HepG2 (cell line): ENCODE results near the gene ATE1. TPM values are rescaled to one million over a fixed set of nuclear protein-coding genes. Genes with fewer than 3 reads are reported as not detected.

Experiments
- ATAC-seq: fragments of 200-7000 bp; cut with Tn5 transposase; 3 replicates; pipeline ENCODE4 v1.9.1; 2020; ENCODE audit warnings: mild to moderate bottlenecking, moderate library complexity
- BruUV-seq: library from RNA; stranded (reverse); fragments of 400-500 nt; replicated peaks from 2 replicates; lab custom pipeline; 2021; lab: Mats Ljungman, UMichigan
- CTCF ChIA-PET: fragments of 300-600 bp; formaldehyde crosslinking; extraction: SDS; loops from one replicate; lab custom pipeline; 2021; ENCODE audit warnings: low total read pairs, inconsistent platforms, low intra/inter-chr PET ratio; lab: Yijun Ruan, JAX
- POLR2A ChIA-PET: fragments of 350-600 bp; sonication (Branson Sonifier 250); formaldehyde crosslinking; loops from one replicate; lab custom pipeline; 2020; ENCODE audit warnings: antibody characterized with exemption, inconsistent platforms; lab: Yijun Ruan, JAX
- DNase-seq: peaks from one replicate; pipeline ENCODE4 v3.0.0-alpha.2; 2015; ENCODE audit warnings: low spot score
- FAIRE-seq: peaks from 3 replicates; lab custom pipeline; 2011; peaks lifted over from hg19 to GRCh38; lab: Jason Lieb, UNC
- H2AFZ ChIP-seq: one replicate; pipeline ENCODE4 v1.6.1; 2011; ENCODE audit warnings: low read length, inconsistent platforms
- H3K27ac ChIP-seq: fragments of 300-600 bp; 3 replicates; pipeline ENCODE4 v1.8.0; 2011; ENCODE audit warnings: mixed run types, mild to moderate bottlenecking, mixed read lengths, low read length, inconsistent platforms; ENCODE audit not compliant: insufficient read depth; ENCODE audit errors: extremely low read length
- H3K27me3 ChIP-seq, 2 experiments: fragments of 200-600 bp in 1 of 2; 2 replicates in 1 of 2; 3 replicates in 1 of 2; pipeline versions ENCODE4 v1.6.0 to v1.8.0; 2011; ENCODE audit warnings: low read length in 2 of 2, mild to moderate bottlenecking in 2 of 2, moderate library complexity in 2 of 2, inconsistent platforms in 1 of 2; ENCODE audit not compliant: insufficient read depth in 2 of 2, control insufficient read depth in 1 of 2
- H3K36me3 ChIP-seq, 2 experiments: fragments of 200-600 bp in 1 of 2; replicated peaks in 1 of 2; 2 replicates in 1 of 2; 3 replicates in 1 of 2; pipeline versions ENCODE4 v1.5.1 to v1.8.0; 2011; ENCODE audit warnings: low read length in 2 of 2, inconsistent platforms in 1 of 2; ENCODE audit not compliant: insufficient read depth in 2 of 2, control insufficient read depth in 1 of 2
- H3K4me1 ChIP-seq: 2 replicates; pipeline ENCODE4 v1.5.1; 2012; ENCODE audit warnings: low read length, inconsistent platforms; ENCODE audit not compliant: insufficient read depth
- H3K4me2 ChIP-seq: 2 replicates; pipeline ENCODE4 v1.6.0; 2011; ENCODE audit warnings: low read depth, low read length, inconsistent platforms
- H3K4me3 ChIP-seq, 3 experiments: fragments of 200-600 bp in 1 of 3; sonication (generic), shearing (Covaris generic) in 1 of 3; replicated peaks in 1 of 3; 2 replicates each; pipeline ENCODE4 v1.5.1; 2011 to 2016; ENCODE audit warnings: low read length in 3 of 3, inconsistent platforms in 2 of 3, low read depth in 2 of 3, mild to moderate bottlenecking in 2 of 3, control low read depth in 1 of 3, mixed read lengths in 1 of 3; ENCODE audit not compliant: insufficient read depth in 1 of 3
- H3K79me2 ChIP-seq: one replicate; pipeline ENCODE4 v1.6.1; 2011; ENCODE audit warnings: low read length, inconsistent platforms; ENCODE audit not compliant: insufficient read depth
- H3K9ac ChIP-seq: 2 replicates; pipeline ENCODE4 v1.6.0; 2011; ENCODE audit warnings: mild to moderate bottlenecking, low read depth, low read length, inconsistent platforms; ENCODE audit not compliant: insufficient read depth
- H3K9me3 ChIP-seq: 2 replicates; pipeline ENCODE4 v1.5.1; 2012; ENCODE audit warnings: mild to moderate bottlenecking, low read length
- H4K20me1 ChIP-seq: 2 replicates; pipeline ENCODE4 v1.6.0; 2011; ENCODE audit warnings: inconsistent platforms, mild to moderate bottlenecking, low read length, moderate library complexity; ENCODE audit not compliant: insufficient read depth
- NR3C1 ChIP-seq: sonication (generic); formaldehyde crosslinking; IDR thresholded peaks from 2 replicates; pipeline ENCODE4 v1.4.0; 2020; ENCODE audit warnings: missing genetic modification reagents
- RARG ChIP-seq: sonication (generic); formaldehyde crosslinking; IDR thresholded peaks from 2 replicates; pipeline ENCODE4 v1.4.0; 2020; ENCODE audit warnings: low read depth, mild to moderate bottlenecking, missing genetic modification reagents
- ZNF605 ChIP-seq: sonication (generic); formaldehyde crosslinking; IDR thresholded peaks from 2 replicates; pipeline ENCODE4 v1.8.0; 2022; ENCODE audit warnings: mild to moderate bottlenecking, missing genetic modification reagents
- WGBS: methylation state at CpG from one replicate; pipeline ENCODE4 v1.1.6; 2017; ENCODE audit warnings: low lambda C conversion rate; 5-methylcytosine and 5-hydroxymethylcytosine counted together
- in situ Hi-C: cut with HindIII; loops from 2 replicates; pipeline ENCODE4 v1.10.0; 2017; ENCODE audit warnings: low pct_unique_long_range_greater_than_20kb; ENCODE audit not compliant: extremely low pct_ligation_motif_present
- intact Hi-C: fragments of 100-400 bp; cut with micrococcal nuclease; formaldehyde crosslinking; loops from one replicate; pipeline ENCODE4 v1.10.0; 2022; ENCODE audit not compliant: unreplicated experiment
- polyA plus RNA-seq, 8 experiments: library from polyadenylated mRNA; depleted of rRNA in 3 of 8; stranded (reverse) in 7 of 8; unstranded in 1 of 8; fragments of >200 nt; fragmentation: Illumina TruSeq in 4 of 8; extraction: Trizol in 4 of 8; gene quantifications; 2 replicates each; pipeline versions ENCODE4 v1.2.1 to v1.2.3, GENCODE V29; 2011 to 2016; ENCODE audit warnings: low read depth in 4 of 8, missing spikeins in 1 of 8, mixed read lengths in 1 of 8; ENCODE audit not compliant: insufficient read depth in 1 of 8
- total RNA-seq, 5 experiments: library from RNA; depleted of rRNA; stranded (reverse); fragments of >200 nt; fragmentation: Illumina TruSeq; extraction: Trizol; gene quantifications; 2 replicates each; pipeline ENCODE4 v1.2.3, GENCODE V29; 2016; ENCODE audit warnings: low read depth in 1 of 5
- TF ChIP-seq, protein P1 (sequence below): sonication (generic); formaldehyde crosslinking; IDR thresholded peaks from 2 replicates; pipeline ENCODE4 v1.4.0; 2020; ENCODE audit warnings: missing genetic modification reagents

ATE1 gene
- total and polyA plus RNA-seq, 2 of the 13 experiments (the other 11 are each of a cell fraction or from before 2014, with no cell fraction given): 17.5 to 42.2 TPM

DNA sequence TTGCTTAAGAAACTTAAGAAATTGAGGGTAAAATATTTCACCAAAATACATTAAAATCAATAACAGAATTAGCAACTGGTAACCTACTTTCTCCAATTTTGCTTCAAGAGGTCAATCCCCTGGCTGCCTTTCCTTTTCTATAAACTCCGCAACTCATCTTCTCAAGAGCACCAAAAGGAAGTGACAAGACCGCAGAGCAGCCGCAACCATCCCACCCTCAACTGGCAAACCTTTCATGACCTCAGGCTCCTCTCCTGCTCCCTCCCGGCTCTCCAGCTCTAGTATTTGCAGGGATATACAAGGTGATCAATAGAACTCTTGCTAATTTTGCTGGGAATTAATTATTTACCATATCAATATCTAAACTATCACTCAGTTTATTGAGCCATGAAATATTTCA lies 88.9 kb downstream of the ATE1 start:
- DNase-seq (no peak), ATAC-seq (no peak), FAIRE-seq (no peak)
- Histone ChIP-seq H3K9ac (no peak overlapping the region), H3K27me3 (no peaks in the 10 kb centered on the region), H3K9me3 (no peaks in the 10 kb centered on the region), H3K27ac (no peak overlapping the region), H3K4me2 (no peak overlapping the region), H2AFZ (no peak overlapping the region), H3K36me3 (peaks cover 8 to 29% of the 10 kb centered on the region in 2 experiments; a peak in 4 of 5 replicates), H3K4me3 (no peak overlapping the region), H4K20me1 (peaks cover 17% of the 10 kb centered on the region), H3K4me1 (peaks cover 21% of the 10 kb centered on the region), H3K79me2 (peaks cover 5% of the 10 kb centered on the region)
- ChIA-PET POLR2A (no interaction called here), CTCF (no interaction called here)
- no TSS peak for BruUV-seq
- WGBS: 100% methylated on average over 4 of the region's 4 CpGs
- intact Hi-C loops: no loop called here
- TF ChIP-seq RARG: no peak
- in situ Hi-C loops: loop anchor here (5.0 kb wide), 1 partner anchor 48 kb away; no protein-coding TSS in a partner anchor

DNA sequence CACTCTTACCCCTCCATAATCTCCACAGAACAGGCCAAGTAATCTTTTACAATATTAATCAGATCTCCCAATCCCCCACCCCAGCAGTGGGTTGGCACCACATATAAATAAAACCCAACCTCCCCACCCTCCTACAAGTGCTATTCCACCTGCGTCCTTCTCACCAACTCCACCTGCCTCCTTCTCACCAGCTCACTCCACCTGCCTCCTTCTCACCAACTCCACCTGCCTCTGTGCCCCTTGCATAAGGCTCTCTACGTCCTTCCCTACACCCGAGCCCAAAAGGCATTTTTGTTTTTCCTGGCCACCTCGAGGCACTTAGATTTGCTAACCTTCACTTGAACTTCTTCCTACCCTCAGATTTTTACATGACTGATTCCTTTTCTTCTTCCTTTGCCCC lies 89.7 kb downstream of the ATE1 start:
- ATAC-seq: no peak
- H4K20me1 ChIP-seq: peaks cover 13% of the 10 kb centered on the region
- DNase-seq: no peak
- H3K79me2 ChIP-seq: peaks cover 5% of the 10 kb centered on the region
- H3K9me3 ChIP-seq: no peaks in the 10 kb centered on the region
- WGBS: 98% methylated on average over 3 of the region's 4 CpGs
- in situ Hi-C loops: loop anchor here (5.0 kb wide), 1 partner anchor 49 kb away; no protein-coding TSS in a partner anchor
- no TSS peak for BruUV-seq
- H2AFZ ChIP-seq: no peak overlapping the region
- ChIA-PET POLR2A (no interaction called here), CTCF (no interaction called here)
- H3K4me3 ChIP-seq: no peak overlapping the region
- peaks cover 13% of the 10 kb centered on the region for H3K4me1 ChIP-seq
- H3K27ac ChIP-seq: no peak overlapping the region
- H3K27me3 ChIP-seq: no peaks in the 10 kb centered on the region
- TF ChIP-seq ZNF605 (CRISPR knock-in tag) (no peak), NR3C1 (CRISPR knock-in tag) (no peak)
- TF ChIP-seq, protein P1, sequence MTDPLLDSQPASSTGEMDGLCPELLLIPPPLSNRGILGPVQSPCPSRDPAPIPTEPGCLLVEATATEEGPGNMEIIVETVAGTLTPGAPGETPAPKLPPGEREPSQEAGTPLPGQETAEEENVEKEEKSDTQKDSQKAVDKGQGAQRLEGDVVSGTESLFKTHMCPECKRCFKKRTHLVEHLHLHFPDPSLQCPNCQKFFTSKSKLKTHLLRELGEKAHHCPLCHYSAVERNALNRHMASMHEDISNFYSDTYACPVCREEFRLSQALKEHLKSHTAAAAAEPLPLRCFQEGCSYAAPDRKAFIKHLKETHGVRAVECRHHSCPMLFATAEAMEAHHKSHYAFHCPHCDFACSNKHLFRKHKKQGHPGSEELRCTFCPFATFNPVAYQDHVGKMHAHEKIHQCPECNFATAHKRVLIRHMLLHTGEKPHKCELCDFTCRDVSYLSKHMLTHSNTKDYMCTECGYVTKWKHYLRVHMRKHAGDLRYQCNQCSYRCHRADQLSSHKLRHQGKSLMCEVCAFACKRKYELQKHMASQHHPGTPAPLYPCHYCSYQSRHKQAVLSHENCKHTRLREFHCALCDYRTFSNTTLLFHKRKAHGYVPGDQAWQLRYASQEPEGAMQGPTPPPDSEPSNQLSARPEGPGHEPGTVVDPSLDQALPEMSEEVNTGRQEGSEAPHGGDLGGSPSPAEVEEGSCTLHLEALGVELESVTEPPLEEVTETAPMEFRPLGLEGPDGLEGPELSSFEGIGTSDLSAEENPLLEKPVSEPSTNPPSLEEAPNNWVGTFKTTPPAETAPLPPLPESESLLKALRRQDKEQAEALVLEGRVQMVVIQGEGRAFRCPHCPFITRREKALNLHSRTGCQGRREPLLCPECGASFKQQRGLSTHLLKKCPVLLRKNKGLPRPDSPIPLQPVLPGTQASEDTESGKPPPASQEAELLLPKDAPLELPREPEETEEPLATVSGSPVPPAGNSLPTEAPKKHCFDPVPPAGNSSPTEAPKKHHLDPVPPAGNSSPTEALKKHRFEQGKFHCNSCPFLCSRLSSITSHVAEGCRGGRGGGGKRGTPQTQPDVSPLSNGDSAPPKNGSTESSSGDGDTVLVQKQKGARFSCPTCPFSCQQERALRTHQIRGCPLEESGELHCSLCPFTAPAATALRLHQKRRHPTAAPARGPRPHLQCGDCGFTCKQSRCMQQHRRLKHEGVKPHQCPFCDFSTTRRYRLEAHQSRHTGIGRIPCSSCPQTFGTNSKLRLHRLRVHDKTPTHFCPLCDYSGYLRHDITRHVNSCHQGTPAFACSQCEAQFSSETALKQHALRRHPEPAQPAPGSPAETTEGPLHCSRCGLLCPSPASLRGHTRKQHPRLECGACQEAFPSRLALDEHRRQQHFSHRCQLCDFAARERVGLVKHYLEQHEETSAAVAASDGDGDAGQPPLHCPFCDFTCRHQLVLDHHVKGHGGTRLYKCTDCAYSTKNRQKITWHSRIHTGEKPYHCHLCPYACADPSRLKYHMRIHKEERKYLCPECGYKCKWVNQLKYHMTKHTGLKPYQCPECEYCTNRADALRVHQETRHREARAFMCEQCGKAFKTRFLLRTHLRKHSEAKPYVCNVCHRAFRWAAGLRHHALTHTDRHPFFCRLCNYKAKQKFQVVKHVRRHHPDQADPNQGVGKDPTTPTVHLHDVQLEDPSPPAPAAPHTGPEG: no peak
- no peak for FAIRE-seq
- H3K4me2 ChIP-seq: no peak overlapping the region
- H3K9ac ChIP-seq: no peak overlapping the region
- intact Hi-C loops: no loop called here
- H3K36me3 ChIP-seq: peaks cover 9 to 37% of the 10 kb centered on the region in 2 experiments; a peak in 4 of 5 replicates
